Stimulated activated CD8-positive, alpha-beta memory T cell treated with anti-CD3 and anti-CD28 coated beads, Interleukin-12 subunit alpha, Interleukin-12 subunit beta, amount 100 ng/mL, for 4 hours (primary cell): ENCODE results near the gene DMBT1.
"Not testable (repeated sequence)": the region's sequence is repeated elsewhere in the genome, so short reads cannot be mapped to it uniquely, and the experiment has no call there.

Experiments used
- DNase-seq: peaks from one replicate; pipeline ENCODE4 v3.0.0-alpha.2; 2020; ENCODE audit warnings: low read depth

The DMBT1 gene

DNA sequence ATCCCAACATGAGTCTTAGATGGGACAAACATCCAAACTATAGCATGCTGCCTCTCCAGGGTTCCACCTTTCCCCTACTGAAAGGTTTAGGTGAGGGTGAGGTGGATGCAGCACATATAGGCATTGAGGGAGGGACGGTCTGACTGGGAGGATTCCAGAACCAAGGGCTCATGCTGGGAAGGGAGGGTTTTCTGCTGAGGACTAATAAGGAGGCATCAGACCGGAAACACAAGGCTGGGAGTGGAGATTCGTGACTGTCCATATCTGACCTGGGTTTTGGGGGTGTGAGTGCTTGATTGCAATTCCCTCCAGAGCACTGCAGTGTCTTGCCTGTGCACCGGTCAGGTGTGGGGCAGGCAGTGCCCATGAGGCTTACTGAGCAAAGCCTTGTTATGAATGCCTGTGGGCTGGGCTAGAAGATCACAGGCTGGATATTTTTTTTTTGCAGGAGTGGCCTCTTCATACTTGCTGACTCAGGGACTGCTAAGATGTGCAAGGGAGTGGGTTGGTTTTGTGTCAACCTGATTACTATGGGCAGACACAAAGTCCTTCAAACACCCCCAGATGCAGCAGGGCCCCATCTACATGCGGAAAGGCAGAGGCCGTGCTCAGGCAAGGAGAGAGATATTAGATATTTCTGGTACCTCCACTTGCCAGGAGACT is 26.7 kb downstream of the DMBT1 start:
- no peak for DNase-seq

DNA sequence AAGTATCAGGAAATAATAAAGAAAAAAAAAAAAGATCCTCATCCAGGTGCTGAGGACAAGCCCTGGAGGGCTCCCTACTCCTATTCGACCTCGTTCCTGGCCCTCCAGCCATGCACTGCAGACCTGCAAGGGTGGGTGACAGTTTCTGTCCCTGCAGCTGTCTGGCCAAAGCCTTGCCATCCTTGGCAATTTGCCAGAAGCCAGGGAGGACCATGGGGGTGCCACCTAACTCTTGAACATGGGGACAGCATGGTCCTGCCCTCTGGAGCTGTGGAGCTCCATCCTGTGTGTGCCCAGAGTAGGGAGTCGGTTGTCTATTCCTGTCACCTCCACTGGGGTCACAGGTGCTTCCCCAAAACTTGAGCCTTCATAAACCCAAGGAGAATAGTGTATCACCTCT is 27.8 kb downstream of the DMBT1 start:
- DNase-seq, result no peak

DNA sequence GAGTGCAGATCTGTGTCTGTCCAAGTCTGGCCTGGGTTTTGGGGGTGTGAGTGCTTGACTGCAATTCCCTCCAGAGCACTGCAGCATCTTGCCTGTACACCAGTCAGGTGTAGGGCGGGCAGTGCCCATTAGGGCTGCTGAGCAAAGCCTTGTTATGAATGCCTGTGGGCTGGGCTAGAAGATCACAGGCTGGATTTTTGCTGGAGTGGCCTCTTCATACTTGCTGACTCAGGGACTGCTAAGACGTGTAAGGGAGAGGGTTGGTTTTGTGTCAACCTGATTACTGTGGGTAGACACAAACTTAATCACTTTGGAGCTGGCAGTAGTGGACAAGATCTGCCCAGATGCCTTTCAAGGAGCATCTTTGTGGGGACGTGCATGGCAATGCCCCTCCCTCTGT is 29.6 kb downstream of the DMBT1 start:
- no peak for DNase-seq

DNA sequence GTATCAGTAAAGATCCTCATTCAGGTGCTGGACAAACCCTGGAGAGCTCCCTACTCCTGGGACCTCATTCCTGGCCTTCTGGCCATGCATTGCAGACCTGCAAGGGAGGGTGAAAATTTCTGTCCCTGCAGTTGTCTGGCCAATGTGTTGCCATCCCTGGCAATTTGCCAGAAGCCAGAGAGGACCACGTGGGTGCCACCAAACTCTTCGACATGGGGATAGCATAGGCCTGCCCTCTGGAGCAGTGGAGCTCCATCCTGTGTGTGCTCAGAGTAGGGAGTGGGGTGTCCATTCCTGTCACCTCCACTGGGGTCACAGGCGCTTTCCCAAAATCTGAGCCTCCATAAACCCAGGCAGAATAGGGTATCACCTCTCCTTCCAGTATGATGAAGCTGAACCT is 31.2 kb downstream of the DMBT1 start:
- DNase-seq, result no peak

DNA sequence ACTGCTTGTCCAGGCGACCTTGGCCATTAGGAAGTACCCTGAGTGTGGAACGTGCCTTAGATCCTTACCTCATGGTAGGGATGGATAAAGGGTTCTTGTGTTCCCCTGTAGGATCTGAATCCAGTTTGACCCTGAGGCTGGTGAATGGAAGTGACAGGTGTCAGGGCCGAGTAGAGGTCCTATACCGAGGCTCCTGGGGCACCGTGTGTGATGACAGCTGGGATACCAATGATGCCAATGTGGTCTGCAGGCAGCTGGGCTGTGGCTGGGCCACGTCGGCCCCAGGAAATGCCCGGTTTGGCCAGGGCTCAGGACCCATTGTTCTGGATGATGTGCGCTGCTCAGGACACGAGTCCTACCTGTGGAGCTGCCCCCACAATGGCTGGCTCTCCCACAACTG is 31.6 kb downstream of the DMBT1 start:
- no peak for DNase-seq

DNA sequence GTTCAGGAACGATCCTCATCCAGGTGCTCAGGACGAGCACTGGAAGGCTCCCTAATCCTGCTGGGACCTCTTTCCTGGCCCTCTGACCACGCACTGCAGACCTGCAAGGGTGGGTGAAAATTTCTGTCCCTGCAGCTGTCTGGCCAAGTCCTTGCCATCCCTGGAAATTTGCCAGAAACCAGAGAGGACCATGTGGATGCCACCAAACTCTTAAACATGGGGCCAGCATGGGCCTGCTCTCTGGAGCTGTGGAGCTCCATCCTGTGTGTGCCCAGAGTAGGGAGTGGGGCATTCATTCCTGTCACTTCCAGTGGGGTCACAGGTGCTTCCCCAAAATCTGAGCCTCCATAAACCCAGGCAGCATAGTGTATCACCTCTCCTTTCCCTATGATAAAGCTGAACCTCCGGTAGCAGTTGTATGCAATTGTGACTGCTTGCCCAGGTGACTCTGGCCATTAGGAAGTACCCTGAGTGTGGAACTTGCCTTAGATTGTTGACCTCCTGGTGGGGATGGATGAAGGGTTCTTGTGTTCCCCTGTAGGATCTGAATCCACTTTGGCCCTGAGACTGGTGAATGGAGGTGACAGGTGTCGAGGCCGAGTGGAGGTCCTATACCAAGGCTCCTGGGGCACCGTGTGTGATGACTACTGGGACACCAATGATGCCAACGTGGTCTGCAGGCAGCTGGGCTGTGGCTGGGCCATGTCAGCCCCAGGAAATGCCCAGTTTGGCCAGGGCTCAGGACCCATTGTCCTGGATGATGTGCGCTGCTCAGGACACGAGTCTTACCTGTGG is 57.1 kb downstream of the DMBT1 start:
- no peak for DNase-seq

DNA sequence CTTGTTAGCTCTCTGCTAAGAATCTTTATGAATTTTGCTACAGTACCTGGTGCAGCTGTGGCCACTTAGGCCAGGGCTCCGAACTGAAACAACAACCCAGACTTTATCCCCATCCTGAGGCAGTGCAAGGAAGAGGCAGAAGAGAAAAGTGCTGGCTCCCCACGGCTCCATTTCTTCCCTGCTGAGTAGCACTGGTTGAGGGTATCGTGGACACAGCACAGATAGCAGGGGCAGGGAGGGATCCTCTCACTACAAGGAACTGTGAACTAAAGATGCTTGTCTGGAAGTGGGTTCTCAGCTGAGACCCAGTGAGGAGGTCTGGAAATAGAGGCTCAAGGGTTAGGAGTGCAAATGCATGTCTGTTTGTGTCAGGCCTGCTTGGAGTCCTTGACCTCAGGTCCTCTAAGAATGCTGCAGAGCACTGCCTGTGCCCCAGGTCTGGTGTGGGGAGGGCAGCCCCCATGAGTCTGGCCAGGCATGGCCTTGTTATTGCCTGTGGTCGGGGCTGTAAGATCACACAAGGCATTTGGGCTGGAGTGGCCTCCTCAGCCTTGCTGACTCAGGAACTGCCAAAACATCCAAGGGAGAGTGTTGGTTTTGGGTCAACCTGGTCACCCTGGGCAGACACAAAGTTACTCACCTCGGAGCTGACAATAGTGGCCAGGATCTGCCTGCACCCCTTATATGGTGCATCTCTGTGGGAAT is 58.1 kb downstream of the DMBT1 start:
- DNase-seq, result no peak

DNA sequence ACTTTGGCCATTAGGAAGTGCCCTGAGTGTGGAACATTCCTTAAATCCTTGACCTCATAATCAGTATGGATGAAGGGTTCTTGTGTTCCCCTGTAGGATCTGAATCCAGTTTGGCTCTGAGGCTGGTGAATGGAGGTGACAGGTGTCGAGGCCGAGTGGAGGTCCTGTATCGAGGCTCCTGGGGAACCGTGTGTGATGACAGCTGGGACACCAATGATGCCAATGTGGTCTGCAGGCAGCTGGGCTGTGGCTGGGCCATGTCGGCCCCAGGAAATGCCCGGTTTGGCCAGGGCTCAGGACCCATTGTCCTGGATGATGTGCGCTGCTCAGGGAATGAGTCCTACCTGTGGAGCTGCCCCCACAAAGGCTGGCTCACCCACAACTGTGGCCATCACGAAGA is 60.4 kb downstream of the DMBT1 start:
- DNase-seq, result not testable (repeated sequence)

DNA sequence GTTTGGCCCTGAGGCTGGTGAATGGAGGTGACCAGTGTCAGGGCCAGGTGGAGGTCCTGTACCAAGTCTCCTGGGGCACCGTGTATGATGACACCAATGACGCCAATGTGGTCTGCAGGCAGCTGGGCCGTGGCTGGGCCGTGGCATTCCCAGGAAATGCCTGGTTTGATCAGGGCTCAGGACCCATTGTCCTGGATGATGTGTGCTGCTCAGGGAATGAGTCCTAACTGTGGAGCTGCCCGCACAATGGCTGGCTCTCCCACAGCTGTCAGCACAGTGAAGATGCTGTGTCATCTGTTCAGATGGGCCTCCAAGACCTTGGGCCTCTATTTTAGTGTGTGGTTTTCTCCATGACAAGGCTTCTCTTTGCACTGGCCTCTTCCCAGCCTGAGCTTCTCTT is 64.0 kb downstream of the DMBT1 start:
- no peak for DNase-seq

DNA sequence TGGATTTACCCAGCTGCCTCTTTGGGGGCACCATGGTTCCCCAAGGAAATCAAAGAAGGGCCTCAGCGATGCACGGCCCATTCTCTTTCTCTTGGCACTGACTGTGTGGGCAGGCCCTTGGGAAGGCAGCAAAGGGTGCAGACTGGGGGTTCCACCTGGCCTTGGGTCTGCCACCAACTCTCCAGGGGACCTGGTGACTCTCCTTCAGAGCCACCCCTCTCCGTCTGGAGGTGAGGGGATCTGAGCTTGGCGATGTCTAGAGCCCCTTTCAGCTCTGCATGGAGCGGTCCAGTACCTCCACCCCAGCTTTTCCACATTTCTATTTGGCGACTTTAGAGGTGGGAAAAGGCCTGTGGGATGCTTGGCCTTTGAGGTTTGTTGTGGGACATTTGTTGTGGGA is 70.0 kb downstream of the DMBT1 start:
- DNase-seq, result no peak

DNA sequence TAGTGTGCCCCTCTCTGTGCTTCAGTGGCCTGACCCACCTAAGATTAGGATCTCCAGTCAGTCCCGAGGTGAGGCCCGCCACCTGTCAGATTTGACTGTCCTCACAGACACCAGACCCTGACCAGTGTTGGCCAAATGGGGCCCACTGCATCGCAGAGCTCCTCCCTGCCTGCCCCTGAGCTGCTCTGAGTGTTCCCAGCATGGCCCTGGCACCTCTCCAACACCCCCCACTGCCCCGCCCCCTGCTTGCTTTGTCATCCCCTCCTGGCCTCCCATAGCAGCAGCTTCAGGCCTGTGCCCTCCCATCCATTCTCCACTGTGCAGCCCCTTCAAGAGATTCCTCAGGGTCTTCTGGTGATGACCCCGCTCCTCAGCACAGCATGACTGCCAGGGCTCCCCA is 71.5 kb downstream of the DMBT1 start:
- no peak for DNase-seq

DNA sequence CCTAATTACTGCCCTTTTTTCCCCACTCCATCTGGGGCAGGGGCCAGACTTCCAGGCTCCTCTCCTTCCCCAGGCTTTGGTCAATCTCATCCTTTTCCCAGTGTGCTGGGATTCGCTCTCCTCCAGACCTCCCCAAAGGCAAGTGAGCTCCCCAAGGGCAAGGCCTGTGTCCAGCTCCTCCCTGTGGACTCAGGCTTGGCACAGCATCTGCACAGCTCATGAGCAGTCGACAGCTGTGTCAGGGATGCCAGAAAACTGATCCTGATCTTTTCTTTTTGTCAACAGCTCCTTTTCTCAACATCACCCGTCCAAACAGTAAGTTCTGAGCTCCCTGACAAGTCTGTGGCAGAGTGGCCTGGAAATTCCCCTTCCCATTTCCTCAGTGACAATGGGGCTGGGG is 72.0 kb downstream of the DMBT1 start:
- no peak for DNase-seq

DNA sequence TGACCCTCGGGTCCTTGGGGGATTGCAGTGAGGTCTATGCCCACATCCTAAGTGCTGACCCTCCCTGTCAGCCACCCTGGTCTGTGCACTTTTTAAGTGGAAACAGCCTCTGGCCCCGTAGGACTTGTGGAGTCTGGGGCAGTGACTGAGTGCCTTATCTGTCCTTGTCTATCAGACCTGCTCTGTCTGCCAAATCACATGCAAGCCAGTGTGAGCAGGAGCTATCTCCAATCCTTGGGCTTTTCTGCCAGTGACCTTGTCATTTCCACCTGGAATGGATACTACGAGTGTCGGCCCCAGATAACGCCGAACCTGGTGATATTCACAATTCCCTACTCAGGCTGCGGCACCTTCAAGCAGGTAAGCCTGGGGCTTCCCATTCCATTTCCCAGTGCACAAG is 76.4 kb downstream of the DMBT1 start:
- no peak for DNase-seq

DNA sequence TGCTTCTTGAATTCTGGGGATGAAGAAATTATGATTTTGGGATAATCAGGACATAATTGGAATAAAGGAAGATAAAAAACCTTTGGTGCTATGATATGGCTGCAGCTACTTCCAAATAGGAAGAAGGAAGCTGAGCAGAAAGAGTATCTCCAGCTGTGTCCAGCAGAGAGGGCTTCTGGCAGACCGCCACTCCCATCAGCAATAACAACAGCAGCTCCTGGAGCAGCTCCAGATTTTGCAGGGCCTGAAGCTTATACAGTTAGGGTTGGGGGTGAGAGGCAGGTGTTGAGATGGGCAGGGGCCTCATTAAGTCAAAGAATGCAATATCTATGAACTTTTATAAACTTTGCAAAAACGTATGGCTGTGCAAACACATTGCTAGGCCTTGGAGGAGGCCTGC is 76.8 kb downstream of the DMBT1 start:
- DNase-seq, result no peak

DNA sequence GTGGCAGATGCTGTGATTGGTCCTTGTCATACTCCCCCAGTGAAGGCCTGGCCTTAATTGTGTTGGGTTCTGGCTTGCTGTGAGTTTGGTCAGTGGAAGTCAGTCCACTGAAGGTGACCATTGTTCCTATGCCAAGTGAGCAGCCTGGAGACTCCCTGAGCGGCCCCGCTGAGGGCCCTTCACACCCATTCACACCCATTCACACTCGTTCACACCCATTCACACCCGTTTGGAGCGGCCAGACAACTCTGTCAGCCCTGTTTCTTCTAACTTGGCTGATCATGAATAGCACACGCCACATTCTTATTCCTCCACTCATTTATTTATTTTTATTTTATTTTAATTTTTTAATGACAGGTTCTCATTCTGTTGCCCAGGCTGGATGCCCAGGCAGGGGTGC is 77.6 kb downstream of the DMBT1 start:
- no peak for DNase-seq

DNA sequence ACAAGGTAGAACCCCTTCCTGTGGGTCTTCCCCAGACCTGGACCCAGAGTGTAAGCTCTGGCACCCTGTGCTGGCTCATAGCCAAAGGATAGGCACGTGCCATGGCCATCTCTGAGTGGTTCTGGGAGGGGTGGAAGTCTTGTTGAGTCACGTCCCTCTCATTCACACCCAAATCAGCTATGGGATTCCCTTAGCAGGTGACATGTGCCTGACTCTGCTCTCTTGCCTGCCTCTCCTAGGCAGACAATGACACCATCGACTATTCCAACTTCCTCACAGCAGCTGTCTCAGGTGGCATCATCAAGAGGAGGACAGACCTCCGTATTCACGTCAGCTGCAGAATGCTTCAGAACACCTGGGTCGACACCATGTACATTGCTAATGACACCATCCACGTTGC is 79.2 kb downstream of the DMBT1 start:
- DNase-seq, result no peak

DNA sequence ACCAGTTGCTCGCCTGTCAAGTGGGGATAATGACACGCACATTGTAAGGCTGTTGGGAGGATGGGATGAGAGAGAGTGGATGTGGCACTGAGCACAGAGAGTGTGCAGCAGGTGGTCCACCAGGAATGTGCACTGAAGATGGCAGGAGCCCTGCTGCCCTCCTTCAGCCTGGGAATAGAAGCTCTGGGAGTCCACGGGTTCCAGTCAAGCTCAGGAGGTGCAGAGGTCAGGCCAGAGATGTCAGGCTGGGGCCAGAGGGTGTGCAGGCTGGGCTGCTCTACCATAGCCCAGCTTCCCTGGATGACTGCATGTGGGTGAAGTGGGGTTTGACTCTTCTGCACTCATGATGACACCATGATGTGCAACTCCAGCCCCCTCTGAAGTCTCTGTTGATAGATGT is 80.4 kb downstream of the DMBT1 start:
- no peak for DNase-seq

DNA sequence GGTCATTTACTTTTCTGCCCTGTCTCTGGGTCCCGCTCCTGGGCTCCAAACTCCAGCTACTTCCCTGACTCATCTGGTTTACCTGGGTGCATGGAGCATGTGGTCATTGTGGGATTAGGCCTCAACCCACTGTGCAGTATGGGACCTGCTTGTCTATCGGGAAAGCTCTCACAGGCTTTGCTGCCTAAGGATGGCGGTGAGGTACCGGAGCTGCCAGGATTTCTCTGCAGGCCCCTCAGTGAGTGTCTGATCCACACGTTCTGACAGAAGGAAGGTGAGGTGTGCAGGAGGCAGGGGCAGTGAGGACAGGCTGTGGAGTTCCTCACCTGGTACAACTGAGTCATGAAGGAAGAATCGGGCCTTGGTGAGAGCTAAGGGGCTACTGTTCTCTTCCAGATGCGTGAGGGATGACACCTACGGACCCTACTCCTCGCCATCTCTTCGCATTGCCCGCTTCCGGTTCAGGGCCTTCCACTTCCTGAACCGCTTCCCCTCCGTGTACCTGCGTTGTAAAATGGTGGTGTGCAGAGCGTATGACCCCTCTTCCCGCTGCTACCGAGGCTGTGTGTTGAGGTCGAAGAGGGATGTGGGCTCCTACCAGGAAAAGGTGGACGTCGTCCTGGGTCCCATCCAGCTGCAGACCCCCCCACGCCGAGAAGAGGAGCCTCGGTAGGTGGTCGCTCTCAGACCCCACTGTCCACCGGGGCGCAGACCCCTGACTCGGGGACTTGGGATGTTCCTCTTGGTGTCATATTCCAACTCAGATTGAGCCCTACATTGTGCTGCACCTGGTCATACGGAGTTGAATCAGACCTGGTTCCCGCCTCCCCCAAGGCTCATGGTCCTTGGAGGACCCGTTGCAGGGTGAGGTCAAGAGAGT is 82.4 kb downstream of the DMBT1 start:
- no peak for DNase-seq

DNA sequence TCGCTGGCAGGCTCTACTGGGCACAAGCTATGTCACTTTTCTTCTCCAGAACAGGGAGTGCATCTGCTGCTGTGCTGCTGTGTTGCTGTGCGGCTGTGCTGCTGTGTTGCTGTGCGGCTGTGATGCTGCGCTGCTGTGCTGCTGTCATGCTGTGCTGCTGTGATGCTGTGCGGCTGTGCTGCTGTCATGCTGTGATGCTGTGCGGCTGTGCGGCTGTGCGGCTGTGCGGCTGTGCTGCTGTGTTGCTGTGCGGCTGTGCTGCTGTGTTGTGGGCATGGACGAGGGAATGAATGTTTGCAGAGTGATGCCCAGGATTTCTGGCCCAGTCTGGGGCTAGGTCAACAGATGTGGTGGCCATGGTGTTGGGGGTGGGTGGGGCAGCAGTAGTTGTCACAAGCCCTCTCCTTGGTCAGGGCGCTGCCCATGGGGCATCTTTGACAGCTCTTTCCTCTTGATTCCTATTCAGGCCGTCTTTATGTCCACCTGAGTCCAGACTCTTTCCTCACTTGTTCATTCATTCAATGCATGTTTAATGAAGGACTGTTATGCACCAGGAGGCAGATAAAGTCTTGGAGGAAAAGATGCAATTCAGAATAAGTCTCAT is 83.5 kb downstream of the DMBT1 start:
- no peak for DNase-seq

DNA sequence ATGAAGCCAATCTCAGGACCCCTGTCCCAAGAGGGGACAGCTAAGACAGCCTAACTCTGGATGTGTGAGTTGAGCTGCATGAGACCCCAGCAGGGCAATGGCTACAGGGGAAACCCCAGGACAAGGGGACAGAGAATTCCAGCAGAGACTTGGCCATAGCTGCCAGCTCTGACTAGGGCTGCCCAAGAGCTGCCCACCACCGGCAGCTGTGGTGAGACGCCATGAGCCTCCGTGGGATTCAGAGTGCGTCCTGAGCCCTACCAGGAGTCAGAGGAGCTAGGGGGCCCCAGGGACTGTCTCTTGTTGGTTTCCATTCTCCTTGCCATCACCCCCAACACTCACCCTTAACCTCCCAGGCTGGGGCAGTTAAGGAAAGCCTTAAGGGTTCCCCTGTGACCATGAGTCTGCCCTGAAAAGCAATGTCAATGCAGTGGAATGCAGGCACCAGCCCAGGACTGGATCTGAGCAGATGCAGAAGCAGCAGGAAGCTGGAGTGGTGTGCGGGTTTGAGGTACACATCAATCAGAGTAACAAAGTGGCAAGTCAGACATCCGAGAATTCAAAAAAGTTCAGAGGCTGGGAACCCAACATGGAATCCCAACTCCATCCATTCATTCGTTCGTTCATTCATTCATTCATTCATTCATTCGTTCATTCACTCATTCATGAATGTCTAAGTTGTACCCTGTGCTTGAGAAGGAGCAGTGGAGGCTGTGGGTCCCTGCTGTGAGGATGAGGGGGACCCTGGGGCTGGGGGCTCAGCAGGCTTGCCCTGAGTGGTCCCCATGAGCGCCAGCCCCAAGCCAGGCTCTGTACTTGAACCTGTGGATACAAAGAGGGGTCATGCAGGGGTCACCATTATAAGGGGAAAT is 86.2 kb downstream of the DMBT1 start:
- no peak for DNase-seq

DNA sequence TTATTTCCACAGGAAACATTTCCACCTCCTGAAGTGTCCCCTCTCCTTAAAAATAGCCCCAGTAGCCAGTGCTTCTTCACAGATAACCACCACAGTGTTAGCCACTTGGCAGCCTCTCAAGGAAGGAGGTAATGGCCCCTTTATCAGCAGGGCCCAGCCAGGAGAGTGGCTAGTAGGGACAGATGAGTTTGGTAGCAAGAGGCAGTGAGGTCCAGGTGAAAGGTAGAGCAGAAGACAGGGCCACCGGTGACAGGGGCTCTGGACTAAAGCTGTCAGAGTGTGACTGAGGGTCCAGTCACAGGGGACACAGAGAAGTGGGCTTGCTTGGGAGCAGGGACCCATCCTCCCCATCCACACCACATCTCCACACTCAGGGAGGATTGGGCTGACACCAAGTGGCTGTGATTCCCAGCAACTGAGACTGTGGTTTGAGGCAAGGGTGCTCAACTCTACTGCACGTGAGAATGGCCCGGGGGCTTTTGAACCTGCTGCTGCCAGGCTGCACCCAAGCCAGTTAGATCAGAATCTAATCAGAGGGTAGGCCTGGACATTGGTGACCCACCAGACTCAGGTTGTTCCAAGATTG is 86.9 kb downstream of the DMBT1 start:
- DNase-seq, result no peak
